GM19397 (cell line): Measurements from ENCODE around the gene GPR65.
A peak's percentile ranks its signal among the peaks of the same experiment; 100 is the strongest.

Source experiments
- ATAC-seq: cut with Tn5 transposase; IDR thresholded peaks from one replicate; pipeline ENCODE4 v1.9.1; 2021; ENCODE audit warnings: mild to moderate bottlenecking, moderate library complexity; ENCODE audit not compliant: unreplicated experiment

The GPR65 gene

DNA sequence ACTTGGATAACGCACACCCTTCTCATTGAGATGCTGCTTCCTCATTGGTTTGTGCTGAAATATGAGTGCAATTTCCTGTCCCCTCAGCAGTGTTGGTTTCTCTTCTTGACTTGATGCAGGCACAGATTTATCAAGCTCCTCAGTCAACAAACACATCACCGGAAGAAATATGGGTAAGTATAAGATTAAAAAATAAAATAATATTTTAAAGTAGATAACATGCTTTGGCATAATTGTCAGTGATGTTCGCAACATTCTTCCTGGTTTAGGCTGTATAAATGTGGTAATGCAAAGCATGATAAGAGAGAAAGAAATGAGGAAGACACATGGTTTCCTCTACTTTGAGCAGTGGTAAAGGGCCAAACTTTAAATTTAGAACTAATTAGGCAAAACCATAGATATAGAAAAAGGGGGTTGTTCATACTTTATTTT lies at the start of gene GPR65:
Gene GPR65, plus strand, starts transcription at position 86 of the 432 bp plus-strand sequence. CDS start 5,713 bp downstream, outside the sequence.
- ATAC-seq: peak; percentile 60

- no peak for ATAC-seq
Observed at GRCh38 chr14:87955501-87955900, 49.4 kb upstream of the GPR65 start.

GRCh38 chr14:87960013-87960787 lies 44.7 kb upstream of the GPR65 start:
- no peak for ATAC-seq

- no peak for ATAC-seq
Observed at GRCh38 chr14:87961246-87961645, 43.7 kb upstream of the GPR65 start.

GRCh38 chr14:87966816-87967215 lies 38.1 kb upstream of the GPR65 start:
- no peak for ATAC-seq

DNA sequence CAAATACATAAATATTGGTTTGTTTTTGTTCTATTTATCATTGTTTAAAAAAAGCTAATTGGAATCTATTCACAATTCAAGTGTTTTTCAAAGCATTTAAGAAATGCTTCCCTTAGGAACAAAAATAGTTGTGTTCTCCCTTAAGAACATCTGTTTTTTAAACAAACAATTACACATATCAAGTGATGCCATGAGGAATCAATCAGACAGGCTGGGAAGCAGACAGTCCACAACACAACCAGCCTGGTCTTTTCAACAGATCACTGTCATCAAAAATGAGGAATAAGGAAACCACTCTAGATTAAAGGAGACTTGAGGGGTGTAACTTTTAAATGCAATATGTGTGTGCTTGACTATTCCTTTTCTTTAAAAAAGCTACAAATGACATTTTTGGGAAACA lies 37.4 kb upstream of the GPR65 start:
- no peak for ATAC-seq

DNA sequence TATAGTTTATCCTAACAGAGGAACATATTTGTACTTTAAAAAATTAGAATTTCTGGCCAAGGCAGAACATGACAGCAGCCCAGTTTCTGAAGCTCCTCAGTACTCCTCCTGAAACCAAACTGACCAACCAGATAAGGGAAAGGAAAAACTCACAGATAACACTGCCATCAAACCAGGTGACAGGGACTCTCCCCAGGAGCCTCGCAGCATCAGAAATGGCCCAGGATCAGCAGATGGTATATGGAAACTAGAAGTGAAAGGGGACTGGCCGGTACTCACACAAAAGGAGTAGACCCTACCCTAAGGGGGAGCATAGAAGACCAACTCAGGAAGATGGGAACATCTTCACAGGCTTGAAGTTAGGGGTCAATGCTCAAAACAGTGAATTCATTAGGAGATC lies 33.9 kb upstream of the GPR65 start:
- peak; percentile 77 for ATAC-seq

GRCh38 chr14:87975636-87976035 lies 29.3 kb upstream of the GPR65 start:
- ATAC-seq: no peak

GRCh38 chr14:87979689-87980088 lies 25.2 kb upstream of the GPR65 start:
- ATAC-seq: no peak

- no peak for ATAC-seq
Observed at GRCh38 chr14:87989221-87989955, 15.5 kb upstream of the GPR65 start.

DNA sequence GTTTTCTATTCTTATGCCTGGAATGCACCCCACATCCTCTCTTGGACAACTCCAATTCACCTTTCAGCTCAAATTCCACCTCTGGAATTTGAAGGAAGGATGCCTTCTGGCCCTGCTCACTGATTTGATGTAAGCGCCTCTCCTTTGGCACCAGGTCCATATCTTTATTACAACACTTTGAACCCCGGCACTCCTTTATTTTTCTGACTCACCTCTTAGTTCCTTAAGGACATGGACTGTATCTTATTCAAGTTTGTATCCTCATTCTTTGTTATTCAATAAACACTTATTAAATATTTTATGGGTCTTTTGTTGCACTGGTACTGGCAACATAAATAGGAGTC lies 15.0 kb upstream of the GPR65 start:
- no peak for ATAC-seq

GRCh38 chr14:87990682-87991081 lies 14.3 kb upstream of the GPR65 start:
- no peak for ATAC-seq

GRCh38 chr14:87992346-87992717 lies 12.6 kb upstream of the GPR65 start:
- ATAC-seq: no peak

DNA sequence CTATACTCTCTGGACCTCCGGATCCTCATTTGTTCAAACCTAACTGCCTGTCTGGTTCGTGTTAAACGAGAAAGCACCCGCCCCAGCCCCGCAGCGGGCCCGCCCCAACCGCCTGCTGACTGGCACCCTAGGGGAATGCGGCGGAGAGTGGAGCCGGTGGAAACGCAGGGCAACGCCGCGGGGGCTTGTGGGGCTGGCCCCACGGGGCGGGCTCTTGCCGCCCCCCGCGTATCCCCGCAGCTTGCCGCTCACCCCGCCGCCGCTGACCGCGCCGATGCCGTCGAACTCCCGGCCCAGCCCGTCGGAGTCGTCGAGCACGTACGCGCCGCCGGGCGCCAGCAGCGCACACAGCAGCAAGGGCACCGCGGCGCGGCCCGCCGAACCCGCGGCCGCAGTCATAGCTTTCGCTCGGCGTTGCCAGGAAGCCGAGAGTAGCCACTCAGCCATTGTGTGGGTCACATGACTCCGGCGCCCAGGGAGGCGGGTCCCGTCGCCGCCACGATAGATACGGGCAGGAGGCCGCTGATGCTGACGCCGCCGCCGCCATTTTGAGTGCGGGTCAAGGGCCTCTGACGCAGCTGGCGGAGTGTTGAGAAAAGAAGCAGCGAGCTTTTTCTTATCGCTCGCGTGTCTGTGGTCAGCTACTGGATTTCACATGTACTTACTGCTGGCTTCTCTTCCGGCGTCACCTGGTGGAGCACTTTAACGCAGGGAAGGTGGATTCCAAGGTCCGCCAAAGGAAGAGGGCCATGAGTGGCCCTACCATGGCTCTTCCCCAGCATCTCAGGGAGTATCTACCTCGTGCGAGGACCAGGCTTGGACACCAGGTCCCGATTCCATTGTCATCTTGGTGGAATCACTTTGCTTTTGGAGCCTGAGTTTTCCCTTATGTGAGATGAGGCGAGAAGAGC lies 12.0 kb upstream of the GPR65 start, which contains the start of gene GALC:
Gene GALC, minus strand, starts transcription at position 465 of the 911 bp plus-strand sequence. Its CDS starts 18 bp downstream, at position 447.
- ATAC-seq: peak; percentile 88

GRCh38 chr14:87994974-87995373 lies 10.0 kb upstream of the GPR65 start:
- ATAC-seq: peak; percentile 26

GRCh38 chr14:87995500-87996290 lies 9.2 kb upstream of the GPR65 start:
- no peak for ATAC-seq

- ATAC-seq: no peak
Observed at GRCh38 chr14:87996291-87996592, 8.7 kb upstream of the GPR65 start.

DNA sequence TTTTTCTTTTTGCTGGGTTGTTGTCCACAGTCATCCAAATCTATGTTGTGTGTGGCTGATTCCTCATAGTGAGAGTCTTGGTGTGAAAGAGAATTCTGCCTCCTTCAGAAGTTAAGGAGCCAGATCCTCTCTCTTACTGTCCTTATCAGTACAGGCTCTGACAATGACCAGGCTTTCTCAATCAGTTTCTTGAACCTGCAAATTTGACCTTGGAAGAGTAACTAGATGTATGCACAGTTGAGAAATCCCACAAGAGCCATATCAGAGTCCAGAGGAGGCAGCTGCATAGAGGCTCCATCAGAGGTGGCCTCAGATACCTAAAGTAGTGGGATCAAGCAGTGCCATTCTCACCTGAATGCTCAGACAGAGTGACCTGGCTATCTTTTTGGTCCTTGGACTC lies 6.5 kb upstream of the GPR65 start:
- no peak for ATAC-seq

DNA sequence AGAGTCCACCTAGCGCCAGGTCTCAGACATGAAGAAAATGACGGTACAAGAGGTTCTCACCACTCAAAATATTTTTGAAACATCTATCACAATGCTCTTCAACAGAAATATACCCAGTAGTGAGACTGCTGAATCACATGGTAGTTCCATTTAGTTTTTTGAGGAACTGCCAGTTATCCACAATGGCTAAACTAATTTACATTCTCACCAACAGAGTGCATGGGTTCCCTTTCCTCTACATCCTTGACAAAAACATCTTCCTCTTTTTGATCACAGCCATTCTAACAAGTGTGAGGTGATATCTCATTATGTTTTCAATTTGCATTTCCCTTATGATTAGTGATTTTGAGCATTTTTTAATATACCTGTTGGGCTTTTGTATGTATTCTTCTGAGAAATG lies 5.7 kb upstream of the GPR65 start:
- no peak for ATAC-seq

GRCh38 chr14:88002421-88003075 lies 2.4 kb upstream of the GPR65 start:
- no peak for ATAC-seq
